GM12874 (cell line): ENCODE results near the gene TNS1.

Experiments used
- TF ChIP-seq, protein P1 (sequence below): IDR thresholded peaks from 2 replicates; pipeline ENCODE4 v1.5.1; 2011; ENCODE audit warnings: low read depth, mild to moderate bottlenecking, control low read depth, low read length, moderate library complexity; ENCODE audit not compliant: insufficient read depth

TNS1 gene

DNA sequence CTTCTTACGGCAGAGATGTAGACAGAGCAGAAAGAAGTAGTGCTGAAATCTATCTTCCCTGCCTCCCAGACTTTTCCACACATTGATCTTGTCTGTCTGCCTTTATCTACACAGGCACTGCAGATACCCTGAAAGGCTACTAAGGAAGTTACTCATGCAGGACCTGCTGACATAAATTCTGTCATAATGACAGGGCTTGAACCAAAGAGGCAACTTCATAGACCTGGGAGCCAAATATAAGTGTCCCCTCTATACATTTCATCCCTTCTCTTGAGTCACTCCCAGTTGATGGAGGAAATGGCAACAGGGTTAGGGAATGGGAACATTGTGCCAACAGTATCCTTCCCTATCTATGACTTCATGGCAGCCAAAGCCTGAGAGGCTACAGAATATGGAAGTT is 157.5 kb downstream of the TNS1 start:
- TF ChIP-seq, protein P1, sequence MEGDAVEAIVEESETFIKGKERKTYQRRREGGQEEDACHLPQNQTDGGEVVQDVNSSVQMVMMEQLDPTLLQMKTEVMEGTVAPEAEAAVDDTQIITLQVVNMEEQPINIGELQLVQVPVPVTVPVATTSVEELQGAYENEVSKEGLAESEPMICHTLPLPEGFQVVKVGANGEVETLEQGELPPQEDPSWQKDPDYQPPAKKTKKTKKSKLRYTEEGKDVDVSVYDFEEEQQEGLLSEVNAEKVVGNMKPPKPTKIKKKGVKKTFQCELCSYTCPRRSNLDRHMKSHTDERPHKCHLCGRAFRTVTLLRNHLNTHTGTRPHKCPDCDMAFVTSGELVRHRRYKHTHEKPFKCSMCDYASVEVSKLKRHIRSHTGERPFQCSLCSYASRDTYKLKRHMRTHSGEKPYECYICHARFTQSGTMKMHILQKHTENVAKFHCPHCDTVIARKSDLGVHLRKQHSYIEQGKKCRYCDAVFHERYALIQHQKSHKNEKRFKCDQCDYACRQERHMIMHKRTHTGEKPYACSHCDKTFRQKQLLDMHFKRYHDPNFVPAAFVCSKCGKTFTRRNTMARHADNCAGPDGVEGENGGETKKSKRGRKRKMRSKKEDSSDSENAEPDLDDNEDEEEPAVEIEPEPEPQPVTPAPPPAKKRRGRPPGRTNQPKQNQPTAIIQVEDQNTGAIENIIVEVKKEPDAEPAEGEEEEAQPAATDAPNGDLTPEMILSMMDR = no peak

- TF ChIP-seq, protein P1 = no peak
These were observed 158.1 kb downstream of the TNS1 start for GRCh38 chr2:217844696-217845095.

- TF ChIP-seq, protein P1 = no peak
These were observed 159.5 kb downstream of the TNS1 start for GRCh38 chr2:217843324-217843723.

DNA sequence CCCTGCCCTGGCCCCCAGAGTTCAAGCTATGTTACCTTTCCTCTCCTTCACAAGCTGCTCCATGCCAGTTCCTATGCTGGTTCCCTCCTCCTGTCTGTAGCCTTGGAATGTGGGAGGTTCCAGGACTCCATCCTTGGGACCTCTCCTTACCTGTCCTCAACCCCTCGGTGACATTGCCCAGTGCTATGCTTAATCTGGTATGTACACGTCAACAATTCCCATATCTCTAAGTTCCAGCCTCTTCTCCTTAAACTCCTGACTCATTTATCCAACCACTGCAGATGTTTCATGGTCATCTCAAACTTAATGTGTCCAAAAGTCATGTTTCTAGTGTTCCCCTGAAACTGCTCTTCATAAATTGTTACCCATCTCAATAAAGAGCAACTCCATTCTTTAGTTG is 160.8 kb downstream of the TNS1 start:
- TF ChIP-seq, protein P1 = no peak

GRCh38 chr2:217840522-217840921 is 162.3 kb downstream of the TNS1 start:
- TF ChIP-seq, protein P1 = no peak

DNA sequence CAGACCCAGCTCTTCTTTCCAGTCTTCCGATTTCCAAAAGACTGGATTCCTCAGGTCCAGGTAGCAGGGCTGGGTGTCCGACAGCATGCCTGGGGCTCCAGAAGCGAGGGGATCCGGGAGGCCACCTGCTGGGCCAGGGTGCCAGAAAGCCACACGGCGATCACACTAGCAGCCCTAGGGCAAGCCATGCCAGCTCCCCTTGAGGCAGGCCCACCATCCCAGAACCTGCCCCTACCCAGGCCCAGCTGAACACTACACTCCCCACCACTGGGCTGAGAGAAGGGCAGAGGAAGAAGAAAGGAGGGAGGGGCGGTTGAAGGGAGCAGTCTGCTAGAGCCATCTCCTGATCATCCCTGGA is 163.1 kb downstream of the TNS1 start:
- TF ChIP-seq, protein P1 = no peak

DNA sequence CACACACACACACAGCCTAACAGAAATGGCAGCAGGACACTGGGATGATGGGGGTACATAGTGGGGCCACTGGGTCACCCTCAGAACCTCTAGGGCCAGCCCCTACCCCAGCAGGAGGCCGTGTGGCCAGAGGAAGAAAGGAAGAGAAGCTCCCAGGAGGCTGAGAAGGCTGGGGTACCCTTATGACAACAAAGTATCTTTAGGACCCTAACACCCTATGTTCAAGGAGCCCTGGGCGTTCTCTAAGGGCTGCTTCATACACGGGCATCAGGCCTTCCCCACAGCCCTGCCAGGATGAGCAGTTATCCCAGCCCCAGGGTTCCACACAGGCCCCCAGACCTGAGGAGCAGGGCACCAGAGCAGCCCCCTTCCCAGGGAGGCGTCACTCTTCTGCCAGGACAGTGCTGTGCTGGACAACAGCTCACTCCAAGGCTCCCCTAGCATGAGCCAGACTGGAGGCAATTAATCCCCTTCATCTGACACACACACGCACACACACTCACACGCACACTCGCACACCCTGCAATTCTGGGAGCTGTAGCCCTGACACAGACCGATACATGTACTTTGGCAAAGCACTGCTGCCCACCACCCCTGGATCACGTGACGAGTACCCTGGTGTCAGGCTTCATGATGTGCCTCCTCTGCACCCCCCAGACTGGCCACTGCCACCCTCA is 163.6 kb downstream of the TNS1 start:
- TF ChIP-seq, protein P1 = no peak
